HG03439 (cell line): Measurements from ENCODE around the gene FBXW7.

ENCODE experiments used
- ATAC-seq: cut with Tn5 transposase; IDR thresholded peaks from one replicate; pipeline ENCODE4 v1.9.1; 2021; ENCODE audit warnings: mild to moderate bottlenecking, moderate library complexity; ENCODE audit not compliant: unreplicated experiment

FBXW7 gene

GRCh38 chr4:152380919-152381318 is 155.0 kb downstream of the FBXW7 start:
- ATAC-seq: no peak

- no peak for ATAC-seq
Observed at GRCh38 chr4:152380185-152380584, 155.7 kb downstream of the FBXW7 start.

- ATAC-seq: peak; percentile 40
Observed at GRCh38 chr4:152374606-152375285, 161.1 kb downstream of the FBXW7 start.

GRCh38 chr4:152374153-152374552 is 161.7 kb downstream of the FBXW7 start:
- peak; percentile 45 for ATAC-seq

DNA sequence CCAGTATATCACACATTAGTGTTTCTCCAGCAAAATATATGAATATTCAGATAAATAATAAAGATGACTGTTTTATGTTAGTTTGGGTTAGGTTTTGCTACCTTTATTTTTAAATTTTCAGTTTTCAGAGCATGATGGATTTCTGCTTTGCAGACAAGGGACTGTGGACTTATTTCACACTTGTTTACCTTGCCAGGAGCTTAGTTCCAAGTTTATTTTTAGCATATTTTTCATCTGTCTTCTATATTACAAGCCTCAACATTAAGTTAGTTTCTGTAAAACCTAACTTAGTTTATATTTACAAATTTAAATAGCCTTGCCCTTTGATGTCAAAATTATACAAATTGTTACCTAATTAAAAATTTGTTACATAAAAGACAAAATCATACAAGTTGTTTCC is 163.4 kb downstream of the FBXW7 start:
- ATAC-seq: no peak

DNA sequence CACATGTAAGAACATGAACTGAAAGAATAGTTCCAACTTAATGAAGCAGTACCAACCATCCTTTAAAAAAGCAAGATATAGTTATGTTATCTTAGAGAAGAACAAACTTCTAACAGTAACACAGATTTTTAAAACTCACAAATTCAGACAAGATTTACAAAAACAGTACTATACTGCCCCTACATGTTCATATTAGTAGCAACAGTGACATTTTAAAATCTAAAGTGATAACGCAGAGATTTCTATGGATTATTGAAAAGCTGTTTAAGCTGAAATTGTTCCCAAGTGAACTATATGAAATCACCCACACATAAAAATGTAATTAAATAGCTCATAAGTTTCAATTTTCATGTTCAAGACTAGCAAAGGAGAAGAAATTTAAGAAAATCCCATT is 166.0 kb downstream of the FBXW7 start:
- no peak for ATAC-seq

DNA sequence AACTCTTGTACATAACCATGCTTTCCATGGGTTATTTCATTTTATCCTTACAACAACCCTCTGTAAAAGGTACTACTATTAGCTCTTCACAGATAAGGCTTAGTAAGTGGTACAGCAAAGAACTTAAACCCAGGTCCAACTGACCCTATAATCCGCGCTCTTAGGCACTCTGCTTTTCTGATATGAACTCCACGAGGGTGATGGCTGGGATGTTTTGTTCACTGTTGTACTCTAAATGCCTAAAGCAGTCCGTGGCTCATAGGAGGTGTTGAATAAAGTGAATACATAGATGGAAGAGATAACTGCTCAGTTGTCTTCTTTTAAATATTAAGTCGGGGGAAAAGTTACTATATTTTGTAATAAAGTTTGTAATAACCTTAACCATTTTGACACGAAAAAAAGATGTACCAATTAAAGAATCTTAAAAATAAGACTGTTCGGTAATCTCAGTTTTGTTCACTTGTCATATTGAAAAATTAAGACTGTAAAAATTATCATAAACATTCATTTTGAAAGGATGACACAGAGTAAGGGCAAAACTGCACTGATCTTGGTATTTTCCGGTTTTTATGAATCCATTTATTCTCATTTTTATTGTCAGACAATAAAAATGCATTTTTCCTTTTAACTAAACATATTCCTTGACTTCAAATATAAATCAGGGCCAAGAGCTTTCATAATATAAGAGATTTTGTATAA is 166.5 kb downstream of the FBXW7 start:
- ATAC-seq: no peak

GRCh38 chr4:152368001-152368400 is 167.9 kb downstream of the FBXW7 start:
- no peak for ATAC-seq

GRCh38 chr4:152364883-152365282 is 171.0 kb downstream of the FBXW7 start:
- ATAC-seq: no peak

DNA sequence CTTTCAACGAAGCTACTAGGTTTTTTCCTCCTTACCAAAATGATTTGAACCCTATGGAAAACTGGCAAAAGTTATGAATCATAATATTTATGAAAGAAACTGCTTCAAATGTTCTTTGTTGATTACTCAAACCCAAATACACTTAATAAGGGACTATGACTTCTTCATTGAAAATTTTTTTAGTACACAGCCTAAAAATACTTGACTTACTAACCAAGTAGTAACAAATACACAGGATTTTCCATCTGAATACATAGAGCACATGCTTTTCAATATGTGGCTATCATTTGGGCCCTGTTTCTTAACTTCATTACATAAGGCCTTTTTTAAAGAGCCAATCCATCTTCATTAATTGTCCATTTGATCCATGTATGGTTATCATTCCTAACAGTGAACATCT is 171.5 kb downstream of the FBXW7 start:
- ATAC-seq: no peak

DNA sequence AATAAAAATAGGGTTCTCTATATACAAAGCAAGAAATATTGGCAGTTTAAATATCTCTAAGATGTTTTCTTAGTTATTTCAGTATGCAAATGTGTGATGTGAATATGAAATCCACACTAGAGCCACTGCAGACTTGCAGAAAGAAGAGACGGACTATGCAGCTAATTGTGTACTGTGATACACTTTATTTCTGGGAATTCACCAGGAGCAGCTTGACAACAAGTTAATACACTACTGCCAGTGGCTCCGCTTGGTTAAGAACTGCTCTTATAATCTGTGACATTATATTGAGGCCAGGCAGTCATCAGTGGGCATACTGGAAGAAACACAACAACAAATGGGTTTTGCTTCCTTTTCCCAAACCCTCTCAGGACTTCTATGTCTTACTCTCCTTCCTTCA is 172.0 kb downstream of the FBXW7 start:
- no peak for ATAC-seq

- no peak for ATAC-seq
Observed at GRCh38 chr4:152363086-152363485, 172.8 kb downstream of the FBXW7 start.

DNA sequence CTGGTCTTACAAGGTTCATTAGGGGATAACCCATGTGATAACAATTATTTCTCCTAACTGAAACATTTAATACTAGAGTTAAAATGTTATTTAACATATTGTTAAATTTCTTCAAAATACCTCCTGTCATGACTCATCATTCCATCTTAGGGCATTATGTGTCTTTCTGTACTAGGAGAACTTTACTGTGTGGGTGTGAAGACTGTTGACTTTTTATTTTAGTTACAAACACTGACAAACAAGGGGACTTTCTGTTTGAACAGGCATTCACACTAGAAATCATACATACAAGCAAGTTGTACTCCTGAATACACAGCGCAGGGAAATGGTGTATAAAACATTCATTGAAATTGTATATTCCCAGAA is 175.9 kb downstream of the FBXW7 start:
- ATAC-seq: no peak

DNA sequence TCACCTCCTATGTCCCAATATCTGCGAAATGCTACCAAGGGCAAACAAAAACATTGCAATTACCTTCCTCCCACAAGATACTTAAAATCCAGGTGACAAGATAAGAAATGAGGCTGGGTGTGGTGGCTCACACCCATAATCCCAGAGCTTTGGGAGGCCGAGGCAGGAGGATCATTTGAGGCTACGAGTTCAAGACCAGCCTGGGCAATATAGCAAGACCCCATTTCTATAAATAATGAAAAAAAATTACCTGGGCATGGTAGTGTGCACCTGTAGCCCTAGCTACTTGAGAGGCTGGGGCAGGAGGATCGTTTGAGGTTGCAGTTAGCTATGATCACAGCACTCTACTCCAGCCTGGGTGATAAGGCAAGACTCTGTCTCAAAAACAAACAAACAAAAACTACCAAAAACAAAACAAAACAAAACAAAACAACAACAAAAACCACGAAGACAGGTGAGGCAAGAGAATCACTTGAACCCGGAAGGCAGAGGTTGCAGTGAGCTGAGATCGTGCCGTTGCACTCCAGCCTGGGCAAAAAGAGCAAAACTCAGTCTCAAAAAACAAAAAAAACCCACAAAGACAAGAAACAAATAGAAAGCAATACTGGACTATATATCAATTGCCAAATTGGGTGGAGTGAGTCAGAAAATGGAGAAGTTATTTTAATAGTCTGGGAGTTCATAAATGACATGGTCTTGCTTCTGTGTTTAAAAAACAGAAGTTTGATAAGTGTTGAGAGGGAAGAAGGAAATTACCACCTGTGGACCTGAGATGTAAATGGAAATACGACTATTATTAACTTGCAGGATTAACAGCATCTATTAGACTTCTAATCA is 176.5 kb downstream of the FBXW7 start:
- ATAC-seq: no peak

DNA sequence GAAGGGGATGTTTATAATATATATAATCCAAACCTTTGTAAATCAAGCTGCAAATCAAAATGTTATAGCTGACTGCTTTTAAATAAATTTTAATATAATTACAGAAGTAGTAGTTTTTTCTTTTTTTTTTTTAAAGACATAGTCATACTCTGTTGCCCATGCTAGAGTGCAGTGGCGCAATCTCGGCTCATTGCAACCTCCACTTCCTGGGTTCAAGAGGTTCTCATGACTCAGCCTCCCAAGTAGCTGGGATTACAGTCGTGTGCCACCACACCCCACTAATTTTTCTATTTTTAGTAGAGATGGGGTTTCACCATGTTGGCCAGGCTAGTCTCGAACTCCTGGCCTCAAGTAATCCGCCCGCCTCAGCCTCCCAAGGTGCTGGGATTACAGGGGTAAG is 178.7 kb downstream of the FBXW7 start:
- ATAC-seq: no peak

DNA sequence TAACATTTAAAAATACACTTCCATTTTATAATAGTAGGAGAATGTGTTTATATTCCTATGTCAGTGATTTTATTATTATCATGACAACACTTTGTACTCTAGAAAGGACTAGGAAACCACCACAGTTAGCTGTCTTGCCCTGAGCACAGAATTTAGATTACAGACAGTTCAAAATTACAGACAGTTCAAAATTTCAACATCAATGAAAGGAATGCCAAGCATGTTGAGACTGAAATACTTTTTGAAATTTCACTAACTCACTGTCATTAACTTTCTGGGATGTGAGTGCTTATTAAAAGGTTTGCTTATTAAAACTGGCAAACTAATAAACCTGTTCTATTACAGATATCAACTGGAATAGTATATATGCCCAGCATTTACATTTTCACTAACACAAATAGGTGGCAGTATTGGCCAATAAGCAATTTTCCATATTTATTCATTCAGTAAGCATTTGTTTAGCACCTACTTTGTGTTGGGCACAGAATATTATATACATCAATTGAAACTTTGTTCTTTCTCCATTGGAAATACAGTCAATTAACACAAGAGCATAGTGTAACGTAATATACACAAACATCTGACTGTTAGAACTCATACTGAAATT is 179.4 kb downstream of the FBXW7 start:
- ATAC-seq: no peak

- no peak for ATAC-seq
Observed at GRCh38 chr4:152352622-152353116, 183.2 kb downstream of the FBXW7 start.

GRCh38 chr4:152352215-152352614 is 183.7 kb downstream of the FBXW7 start:
- no peak for ATAC-seq

DNA sequence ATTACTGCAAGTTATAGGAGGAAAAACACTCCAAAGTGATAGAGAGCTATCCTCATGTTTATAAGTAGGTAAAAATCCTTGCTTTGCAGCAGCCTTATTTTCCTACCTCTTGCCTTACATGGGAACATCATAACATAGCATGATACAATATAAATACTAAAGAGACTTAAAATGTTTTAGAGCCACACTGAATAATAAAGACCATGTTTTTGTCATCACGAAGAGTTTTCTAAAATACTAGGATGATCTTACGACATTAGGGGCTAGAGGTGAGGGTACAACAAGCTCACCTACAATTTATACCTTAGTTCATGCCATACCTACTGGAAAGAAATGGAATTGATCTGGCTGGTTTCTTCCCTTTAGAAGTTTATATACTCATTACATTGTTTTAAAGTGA is 184.8 kb downstream of the FBXW7 start:
- no peak for ATAC-seq

GRCh38 chr4:152348670-152349069 is 187.2 kb downstream of the FBXW7 start:
- ATAC-seq: no peak

DNA sequence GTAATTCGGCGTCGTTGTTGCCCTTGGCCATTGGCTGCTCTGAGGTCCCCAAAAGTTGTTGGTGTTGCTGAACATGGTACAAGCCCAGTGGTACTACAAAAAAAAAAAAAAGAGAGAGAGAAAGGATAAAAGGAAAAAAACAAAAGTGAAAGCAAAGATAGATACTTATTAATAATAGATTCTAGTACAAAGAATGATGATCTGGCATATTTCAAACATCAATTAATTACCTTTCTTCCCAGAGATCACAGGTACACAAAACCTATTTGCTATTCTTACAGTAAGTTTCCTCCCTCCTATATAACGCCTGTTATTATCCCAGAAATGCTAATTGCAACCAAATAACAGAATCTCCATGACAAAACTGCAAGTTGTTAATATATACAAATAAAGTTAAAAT is 188.9 kb downstream of the FBXW7 start:
- no peak for ATAC-seq
